GM18909 (cell line): ENCODE measurements around the gene MBD4.
A peak's percentile ranks its signal among the peaks of the same experiment; 100 is the strongest.
"Not testable (repeated sequence)": the region's sequence is repeated elsewhere in the genome, so short reads cannot be mapped to it uniquely, and the experiment has no call there.

Source experiments
- ATAC-seq: cut with Tn5 transposase; IDR thresholded peaks from one replicate; pipeline ENCODE4 v1.9.1; 2021; ENCODE audit warnings: mild to moderate bottlenecking; ENCODE audit not compliant: unreplicated experiment, poor library complexity

Gene MBD4

DNA sequence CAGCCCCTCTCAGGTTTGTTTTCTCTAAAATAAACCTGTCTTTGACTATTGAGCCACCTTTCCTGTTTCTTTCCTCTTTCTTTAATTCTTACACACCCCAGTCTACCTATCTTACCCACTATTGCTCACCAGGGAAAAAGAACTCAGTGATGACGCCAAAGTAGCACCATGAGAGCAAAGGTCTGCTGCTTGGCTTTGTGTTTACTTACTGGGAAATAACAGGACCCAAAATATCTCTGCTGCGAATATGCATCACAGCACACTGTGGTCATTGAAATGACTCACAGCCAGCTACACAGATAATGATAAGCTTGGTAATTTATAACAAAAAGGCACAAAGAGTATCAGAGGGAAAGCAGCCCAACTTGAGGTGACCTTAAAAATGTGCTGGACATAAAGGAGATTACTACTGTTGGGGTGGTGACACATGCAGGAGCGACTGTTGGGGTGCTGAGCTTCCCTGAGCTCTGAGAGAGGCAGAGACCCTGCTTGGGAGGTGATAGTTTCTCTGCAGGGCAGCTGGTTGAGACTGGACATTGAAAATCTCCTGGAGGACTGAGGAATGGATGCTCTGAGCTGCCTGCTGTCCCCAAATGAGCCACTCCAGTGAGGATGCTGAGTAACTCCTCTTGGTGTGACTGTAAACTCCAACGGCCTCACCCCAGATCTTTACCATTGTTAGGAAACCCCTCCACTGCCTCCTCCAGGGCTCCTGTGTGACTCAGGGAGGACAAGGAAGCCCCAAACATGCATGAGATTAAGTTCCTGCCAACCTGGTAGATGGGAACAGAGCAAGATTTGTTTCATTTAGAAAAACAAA, 25.9 kb downstream of the MBD4 start:
- ATAC-seq: peak; percentile 88

DNA sequence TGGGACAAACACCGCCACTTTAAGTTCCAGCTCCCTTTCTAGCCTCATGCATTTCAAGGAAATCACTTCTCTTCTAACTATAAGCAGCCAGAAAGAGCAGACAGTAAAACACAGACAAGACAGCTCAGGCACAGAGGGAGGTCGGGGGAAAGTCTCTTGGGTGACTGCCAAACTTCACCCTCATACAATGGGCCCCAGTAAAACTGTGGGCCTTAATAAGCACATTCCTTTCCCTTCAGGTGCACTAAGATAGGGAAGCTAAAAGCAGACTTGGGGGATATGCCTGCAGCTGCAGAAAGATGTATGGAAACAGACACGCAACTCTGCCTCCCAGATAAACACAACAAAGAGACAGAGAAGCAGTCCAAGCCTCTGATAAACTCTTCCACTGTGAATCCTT, 26.5 kb downstream of the MBD4 start:
- not testable (repeated sequence) for ATAC-seq

DNA sequence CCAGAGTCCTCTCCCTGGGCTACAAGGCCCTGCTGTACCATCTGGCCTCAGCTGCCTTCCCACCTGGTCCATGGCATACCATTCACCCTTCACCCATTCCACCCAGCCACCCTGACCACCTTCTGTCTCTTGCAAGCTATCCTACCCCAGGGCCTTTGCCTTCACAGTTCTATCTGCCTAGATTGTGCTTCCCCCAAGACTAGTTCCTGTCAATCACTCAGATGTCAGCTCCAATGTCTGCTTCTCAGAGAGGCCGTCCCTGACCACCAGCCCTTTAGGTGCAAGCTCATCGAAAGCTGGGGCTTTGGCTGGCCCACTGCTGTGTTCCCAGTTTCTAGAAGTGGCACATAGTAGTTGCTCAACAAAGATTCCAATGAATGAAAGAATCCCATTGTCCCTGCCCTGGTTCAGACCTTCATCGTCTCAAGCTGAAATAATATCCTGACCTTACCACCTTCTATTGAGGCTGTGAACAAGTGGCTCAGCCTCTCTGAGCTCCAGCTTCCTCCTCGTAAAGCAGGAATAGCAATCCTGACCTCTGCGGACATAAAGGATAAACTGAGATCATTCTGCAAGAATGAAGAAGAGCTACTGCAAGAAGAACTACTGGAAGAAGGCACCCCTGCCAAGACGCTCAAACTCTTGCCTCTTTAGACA, 27.1 kb downstream of the MBD4 start:
- no peak for ATAC-seq

DNA sequence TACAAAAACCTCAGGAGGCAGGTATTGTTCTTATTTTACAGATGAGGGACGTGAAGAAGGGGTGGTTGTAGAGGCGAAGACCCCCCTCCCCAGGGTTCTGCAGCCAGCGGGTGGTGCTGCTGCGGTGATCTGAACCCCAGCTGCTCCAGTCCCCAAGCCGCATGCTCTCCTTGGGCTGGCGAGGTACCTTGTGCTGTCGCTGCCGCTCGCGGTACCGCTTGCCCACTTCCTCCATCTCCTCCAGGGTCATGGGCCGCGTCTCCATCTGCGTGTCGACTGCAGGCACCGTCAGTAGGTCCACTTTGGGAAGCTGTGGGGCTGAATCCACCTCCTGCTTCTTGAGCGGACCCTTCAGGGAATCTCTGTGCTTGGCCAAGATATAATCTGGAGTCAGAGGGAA, 28.8 kb downstream of the MBD4 start:
- ATAC-seq: no peak

DNA sequence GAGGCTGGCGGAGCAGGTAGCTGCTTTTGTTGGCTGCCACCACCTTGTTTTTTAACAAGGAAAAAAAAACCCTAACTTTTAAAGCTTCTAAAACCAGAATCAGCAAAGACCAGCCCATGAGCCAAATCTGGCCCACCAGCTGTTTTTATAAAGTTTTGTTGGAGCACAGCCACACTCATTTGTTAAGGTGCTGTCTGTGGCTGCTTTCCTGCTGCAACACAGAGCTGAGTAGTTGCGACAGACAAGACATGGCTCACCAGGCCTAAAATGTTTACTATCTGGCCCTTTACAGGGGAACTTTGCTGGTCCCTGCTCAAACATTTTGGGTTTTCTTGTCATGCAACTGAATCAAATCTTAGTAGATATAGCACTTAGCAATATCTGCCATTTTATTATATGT, 30.2 kb downstream of the MBD4 start:
- no peak for ATAC-seq

DNA sequence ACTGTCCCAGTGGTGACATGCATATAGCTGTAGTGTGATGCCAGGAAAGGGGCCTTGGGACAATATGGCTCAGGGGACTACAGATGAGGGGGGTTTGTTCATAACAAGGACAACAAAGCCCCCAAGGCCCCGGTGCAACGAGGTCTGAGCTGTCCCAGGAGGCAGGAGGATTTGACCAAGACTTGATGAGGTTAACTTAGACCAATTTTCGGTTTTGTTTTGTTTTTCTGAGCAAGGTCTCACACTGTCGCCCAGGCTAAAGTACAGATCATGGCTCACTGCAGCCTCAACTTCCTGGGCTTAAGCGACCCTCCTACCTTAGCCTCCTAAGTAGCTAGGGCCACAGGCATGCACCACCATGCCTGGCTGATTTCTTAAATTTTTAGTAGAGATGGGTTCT, 35.1 kb downstream of the MBD4 start:
- ATAC-seq: no peak

DNA sequence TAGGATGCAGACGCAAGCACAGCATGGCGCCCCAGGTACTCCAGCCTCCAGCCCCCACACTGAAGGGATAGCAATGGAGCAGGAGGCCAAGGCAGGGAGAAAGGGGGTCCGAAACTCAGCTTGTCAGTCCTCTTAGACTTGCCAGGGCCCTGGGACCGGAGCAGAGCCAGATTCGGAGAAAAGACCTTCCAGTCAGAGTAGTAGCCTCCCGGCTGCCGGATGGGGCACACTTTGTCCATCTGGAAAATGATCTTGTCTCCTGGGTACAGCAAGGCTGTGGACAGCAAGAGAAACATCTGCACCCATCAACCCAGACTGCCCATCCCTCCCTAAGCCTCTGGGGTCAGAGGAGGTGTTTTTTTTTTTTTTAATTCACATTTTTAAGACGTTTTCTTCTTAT, 35.6 kb downstream of the MBD4 start:
- no peak for ATAC-seq

DNA sequence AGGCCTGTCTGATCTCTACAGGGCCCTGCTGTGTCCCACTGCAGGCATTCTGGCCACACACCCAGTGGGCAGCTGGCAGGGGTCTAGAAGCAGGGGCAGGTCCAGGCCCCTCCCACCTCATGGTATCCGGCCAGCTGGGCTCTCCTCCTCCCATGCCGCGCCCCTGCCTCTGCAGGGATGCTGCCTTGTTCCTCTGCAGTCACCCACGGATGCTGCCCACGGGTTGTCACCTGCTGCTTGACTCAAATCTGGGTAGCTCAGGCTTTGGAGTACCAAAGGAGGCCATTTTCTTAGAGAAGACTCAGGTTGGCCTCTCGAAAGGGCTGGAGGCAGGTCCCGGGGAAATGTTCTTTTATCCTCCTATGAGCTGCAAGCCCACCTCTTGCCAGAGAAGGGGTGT, 36.3 kb downstream of the MBD4 start:
- no peak for ATAC-seq

DNA sequence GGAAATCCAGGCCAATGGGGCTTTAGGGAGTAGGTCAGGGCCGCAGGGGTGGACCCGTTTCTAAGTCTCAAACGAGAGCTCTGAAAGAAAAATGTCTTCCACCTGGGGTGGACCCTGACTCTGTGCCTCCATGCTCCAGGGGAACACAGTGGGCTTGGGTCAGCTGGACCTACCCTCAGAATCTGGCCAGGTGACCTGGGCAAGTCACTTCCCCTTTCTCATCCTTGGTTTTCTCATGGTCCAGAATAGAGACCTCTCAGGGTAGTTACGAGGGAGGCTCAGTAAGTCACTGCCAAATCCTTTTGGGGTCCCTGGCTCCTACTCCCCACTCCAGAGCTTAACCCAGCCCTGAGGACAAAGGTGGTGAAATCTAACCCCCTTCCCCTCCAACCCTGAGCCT, 37.1 kb downstream of the MBD4 start:
- ATAC-seq: no peak

DNA sequence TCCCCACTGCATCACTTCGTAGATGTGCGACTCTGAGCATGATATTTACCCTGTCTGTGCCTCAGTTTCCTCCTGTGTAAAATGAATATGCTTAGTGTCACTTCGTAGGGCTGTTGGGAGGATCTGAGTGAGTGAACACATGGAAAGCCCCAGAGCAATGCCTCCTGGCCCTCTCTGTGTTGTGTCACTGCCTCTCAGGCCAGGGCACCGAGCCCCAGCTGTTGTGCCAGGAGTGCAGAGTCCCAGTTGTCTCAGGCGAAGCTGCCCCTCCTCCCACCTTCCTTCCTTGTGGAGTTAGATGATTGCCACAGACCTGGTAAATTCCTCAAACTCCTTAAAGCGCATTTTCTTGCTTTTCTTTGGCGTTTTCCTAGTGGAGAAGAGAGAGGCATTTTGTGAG, 37.5 kb downstream of the MBD4 start:
- no peak for ATAC-seq

DNA sequence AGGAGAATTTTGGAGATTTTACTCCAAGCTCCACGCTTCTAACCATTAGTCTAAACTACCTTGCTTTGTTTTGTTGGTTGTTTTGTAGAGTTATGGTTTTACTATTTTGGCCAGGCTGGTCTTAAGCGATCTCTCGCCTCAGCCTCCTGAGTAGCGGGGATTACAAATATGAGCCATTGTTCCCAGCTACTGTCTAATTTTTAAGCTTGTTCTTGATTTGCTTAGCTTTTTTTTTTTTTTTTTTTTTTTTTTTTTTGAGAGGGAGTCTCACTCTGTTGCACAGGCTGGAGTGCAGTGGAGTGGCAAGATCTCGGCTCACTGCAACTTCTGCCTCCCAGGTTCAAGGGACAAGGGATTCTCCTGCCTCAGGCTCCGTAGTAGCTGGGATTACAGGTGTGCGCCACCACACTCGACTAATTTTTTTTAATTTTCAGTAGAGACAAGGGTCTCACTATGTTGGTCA, 39.8 kb downstream of the MBD4 start:
- peak; percentile 17 for ATAC-seq

DNA sequence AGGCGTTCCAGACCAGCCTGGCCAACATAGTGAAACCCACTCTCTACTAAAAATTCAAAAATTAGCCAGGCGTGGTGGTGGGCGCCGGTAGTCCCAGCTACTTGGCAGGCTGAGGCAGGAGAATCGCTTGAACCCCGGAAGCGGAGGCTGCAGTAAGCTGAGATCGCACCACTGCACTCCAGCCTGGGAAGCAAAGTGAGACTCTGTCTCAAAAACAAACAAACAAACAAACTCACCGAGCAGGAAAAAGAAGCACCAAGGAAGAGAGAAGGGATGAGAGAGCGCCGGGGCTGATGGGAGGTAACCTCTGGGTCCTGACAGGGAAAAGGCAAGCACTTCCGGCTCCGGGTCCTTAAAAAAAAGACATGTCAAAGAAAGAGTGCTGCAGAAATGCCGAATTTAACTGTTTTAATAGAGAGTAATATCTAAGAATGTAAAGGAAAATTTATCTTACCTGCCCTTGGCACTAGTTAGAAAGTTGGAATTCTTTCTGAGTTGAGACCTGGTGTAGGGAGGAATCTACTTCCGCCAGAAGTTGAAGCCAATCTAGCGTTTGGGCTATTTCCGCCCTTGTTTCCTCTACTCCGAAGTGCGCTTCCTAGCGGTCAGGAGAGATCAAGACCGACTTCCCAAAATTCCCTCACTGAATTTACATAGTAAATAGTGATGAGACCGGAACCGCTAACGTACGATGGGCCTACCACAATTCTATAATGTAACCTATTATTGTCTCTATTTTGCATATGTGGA, 40.4 kb downstream of the MBD4 start:
- ATAC-seq: peak; percentile 77

DNA sequence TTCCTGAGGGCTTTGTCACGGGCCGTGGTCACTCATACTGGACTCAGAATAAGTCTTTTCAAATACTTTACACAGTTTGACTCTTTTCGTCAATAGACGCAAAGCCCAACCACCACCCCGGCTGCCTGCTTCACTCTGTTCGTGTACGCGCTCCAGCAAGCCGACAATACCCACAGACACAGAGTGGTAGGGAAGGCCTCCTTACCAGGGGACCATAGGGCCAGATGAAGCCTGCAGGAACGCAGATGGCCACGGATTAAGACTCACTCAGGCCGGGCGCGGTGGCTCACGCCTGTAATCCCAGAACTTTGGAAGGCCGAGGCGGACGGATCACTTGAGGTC, 41.0 kb downstream of the MBD4 start:
- ATAC-seq: peak; percentile 16

DNA sequence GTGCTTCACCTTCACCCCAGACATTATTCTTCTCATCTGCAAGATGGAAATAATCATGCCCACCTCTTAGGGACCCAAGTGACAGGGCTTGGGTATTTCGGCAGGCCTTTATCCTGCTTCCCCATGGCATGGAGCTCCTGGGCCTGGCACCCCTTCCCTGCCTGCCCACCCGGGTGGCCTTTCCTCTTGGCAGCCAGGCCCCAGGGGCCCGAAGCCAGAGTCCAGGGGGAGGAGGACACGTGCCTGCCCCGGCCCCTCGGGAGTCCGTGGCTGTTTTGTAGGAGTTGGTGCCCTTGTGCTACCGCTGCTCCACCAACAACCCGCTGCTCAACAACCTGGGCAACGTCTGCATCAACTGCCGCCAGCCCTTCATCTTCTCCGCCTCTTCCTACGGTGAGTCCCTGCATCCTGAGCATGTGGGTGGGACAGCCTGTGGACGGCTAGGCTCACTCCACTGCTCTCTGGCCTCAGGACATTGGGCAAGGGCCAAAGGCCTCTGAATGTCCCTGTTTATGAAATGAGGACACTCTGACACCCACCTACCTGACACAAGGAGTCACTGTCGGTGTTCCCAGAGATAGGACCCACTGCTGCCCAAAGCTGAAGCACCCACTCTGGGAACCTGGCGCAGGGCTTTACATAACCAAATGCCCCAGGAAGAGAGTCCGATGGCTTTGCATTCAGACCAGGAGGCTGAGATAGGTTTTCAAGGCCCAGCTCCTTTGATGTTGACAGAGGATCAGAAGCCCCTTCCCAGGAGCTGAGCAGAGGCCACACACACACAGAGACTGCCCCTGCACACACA, 45.8 kb downstream of the MBD4 start:
- not testable (repeated sequence) for ATAC-seq

DNA sequence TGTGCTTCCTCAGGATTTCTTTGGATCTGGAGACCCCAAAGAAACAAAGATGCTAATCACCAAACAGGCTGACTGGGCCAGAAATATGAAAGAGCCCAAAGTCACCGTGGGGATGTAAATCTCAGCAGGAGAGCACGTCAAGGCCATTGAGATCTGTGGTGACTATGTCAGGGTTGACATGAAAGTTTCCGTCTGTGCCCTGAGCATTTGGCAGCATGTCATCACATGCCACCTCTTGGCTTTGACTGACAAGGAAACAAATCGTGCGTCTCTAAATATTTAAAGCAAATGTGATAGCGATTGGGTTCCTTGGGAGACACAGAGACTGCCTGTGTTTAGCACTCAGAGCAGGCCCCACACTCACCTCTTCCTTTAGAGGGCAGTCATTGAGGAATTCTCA, 46.5 kb downstream of the MBD4 start:
- ATAC-seq: no peak

DNA sequence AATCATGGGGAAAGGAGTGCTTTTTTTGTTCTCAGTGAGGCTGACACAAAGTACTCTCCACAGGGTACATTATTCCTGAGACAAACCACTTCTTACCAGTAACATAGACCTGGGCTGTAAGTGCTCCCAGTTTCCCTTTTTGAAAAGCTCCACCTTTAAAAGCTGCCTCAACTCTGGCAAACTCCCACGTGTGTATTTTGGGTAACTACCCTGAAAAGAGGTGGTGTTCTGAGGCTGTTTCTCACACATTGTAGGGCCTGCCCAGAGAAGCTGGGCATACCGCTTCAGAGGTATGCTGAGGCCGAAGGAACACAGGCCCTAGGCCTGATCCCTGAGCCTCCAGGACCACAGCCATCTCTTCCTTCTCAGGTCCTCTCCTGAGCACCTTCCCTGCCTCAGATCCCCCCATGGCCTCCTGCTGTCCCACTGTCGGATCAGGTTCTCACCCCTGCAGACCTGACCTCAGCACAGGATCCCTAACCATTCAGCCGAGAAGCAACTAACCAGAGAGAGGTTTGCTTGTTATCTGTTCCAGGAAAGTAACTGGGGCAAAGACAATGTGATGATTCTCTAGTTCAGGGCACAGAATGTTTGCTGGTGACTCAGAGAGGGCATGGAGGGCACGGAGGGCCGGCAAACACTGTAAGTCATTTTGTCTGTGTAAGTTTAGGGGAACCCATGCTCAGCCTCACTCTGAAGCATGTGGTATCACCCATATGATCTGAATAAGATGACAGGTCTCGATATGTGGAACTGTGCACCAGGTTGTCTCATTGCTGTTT, 47.5 kb downstream of the MBD4 start:
- not testable (repeated sequence) for ATAC-seq

DNA sequence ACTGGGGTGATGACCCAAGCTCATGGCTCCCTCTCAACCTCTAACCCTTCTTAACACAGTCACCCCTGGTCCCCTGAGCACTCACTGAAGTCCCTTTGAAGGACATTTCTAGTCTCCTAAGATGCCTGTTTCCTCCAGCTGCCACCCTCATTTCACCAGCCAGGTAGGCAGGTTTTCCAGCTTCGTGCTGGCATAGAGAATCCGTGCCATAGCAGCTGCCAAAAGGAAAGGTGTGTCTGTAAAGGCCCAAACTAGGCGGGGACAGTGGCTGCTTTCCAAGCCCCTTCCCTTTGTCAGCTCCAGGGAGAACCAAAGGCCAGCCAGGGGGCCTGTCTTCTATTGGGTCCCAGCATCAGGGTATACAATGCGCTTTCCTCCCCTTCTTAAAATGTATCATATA, 48.2 kb downstream of the MBD4 start:
- not testable (repeated sequence) for ATAC-seq

DNA sequence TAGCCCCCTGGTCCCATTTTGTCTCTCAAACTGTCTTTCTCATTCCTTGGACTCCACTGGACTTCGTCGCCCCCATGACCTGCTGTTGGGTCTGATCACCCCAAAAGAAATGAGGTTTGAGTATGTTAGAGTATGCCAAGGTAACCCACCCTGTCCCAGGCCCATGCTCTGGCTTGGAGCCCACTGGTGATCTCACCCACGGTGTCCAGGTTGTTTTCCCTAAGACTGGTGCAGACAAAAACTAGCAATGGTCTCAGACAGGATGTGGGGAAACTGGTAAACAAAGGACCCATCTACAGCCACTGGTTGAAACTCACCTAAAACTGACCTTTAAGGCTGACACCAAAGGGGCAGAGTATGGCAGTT, 50.2 kb downstream of the MBD4 start:
- ATAC-seq: no peak

DNA sequence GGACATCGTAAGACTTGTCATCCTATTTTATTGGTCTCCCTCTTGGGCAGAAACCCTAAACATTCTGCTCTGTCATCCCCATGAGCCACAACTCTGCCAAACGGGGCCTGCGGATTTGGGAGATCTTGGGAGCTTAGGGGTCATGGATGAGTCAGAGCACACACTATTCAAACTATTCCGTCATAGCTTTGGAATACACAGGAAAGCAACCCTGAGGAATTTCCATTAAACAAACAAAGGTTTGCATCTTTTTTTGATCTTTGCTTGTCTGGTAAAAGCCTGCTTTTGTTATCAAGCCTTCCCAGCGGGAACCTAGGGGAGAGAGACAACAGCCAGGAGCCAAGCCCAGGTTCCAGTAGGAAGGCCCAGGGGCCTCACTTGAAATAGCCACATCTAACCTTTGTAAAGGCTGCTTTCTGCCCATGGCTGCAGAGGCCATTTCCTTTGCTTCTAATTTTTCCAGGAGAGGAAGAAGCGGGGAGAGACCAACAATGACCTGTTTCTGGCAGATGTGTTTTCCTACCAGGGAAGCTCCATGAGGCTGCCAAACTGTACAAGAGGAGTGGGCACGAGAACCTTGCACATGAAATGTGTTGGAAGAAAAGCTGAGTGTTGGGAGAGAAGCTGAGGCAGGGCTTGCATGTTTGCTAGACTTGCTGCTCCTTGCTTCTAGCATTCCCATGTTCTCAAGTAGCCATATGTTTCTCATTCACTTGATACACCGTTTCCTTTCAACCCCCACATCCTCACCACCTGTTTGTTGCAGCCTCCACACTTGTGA, 50.8 kb downstream of the MBD4 start:
- not testable (repeated sequence) for ATAC-seq
